Heart left ventricle (tissue), 16 donors: Measurements from ENCODE around the gene SREBF2. TPM values are rescaled to one million over a fixed set of nuclear protein-coding genes. Genes with fewer than 3 reads are reported as not detected.
A peak's percentile ranks its signal among the peaks of the same experiment; 100 is the strongest.

Experiments used
- ATAC-seq, 4 donors: fragments of 200-7000 bp; cut with Tn5 transposase; one replicate each; pipeline ENCODE4 v1.9.1; 2020 to 2022; ENCODE audit warnings: moderate library complexity in 4 of 4, mild to moderate bottlenecking in 3 of 4, moderate number of reproducible peaks in 1 of 4
- DNase-seq, 5 donors: peaks; one replicate each; pipeline ENCODE4 v3.0.0-alpha.2; 2020
- H3K27ac ChIP-seq, 12 donors: fragments of 200-600 bp; sonication (generic) in 4 of 12; one replicate each; pipeline versions ENCODE4 v1.5.0 to v1.8.0; 2016 to 2022; ENCODE audit warnings: mild to moderate bottlenecking in 2 of 12
- H3K27me3 ChIP-seq, 9 donors: fragments of 200-600 bp; sonication (generic) in 2 of 9; one replicate each; pipeline versions ENCODE4 v1.5.1 to v1.8.0; 2016 to 2022; ENCODE audit warnings: mild to moderate bottlenecking in 3 of 9
- H3K36me3 ChIP-seq, 9 donors: fragments of 200-600 bp; sonication (generic) in 2 of 9; one replicate each; pipeline versions ENCODE4 v1.5.0 to v1.8.0; 2018 to 2022; ENCODE audit warnings: mild to moderate bottlenecking in 2 of 9
- H3K4me1 ChIP-seq, 12 donors: fragments of 200-600 bp; sonication (generic) in 4 of 12; one replicate each; pipeline versions ENCODE4 v1.5.0 to v1.8.0; 2016 to 2022; ENCODE audit warnings: mild to moderate bottlenecking in 3 of 12
- H3K4me3 ChIP-seq, 12 donors: fragments of 200-600 bp; sonication (generic) in 4 of 12; one replicate each; pipeline versions ENCODE4 v1.5.0 to v1.8.0; 2017 to 2022; ENCODE audit warnings: mild to moderate bottlenecking in 9 of 12, moderate library complexity in 4 of 12
- H3K9me3 ChIP-seq, 12 donors: fragments of 200-600 bp; sonication (generic) in 4 of 12; one replicate each; pipeline versions ENCODE4 v1.5.0 to v1.8.0; 2016 to 2022; ENCODE audit warnings: mild to moderate bottlenecking in 1 of 12
- POLR2A ChIP-seq, 2 donors: fragments of 450-650 bp; IDR thresholded peaks; one replicate each; pipeline ENCODE4 v1.6.1; 2017; ENCODE audit warnings: antibody characterized with exemption in 2 of 2, mild to moderate bottlenecking in 2 of 2, moderate library complexity in 2 of 2
- WGBS, 4 donors: extraction: QIAGEN DNeasy Blood & Tissue Kit in 2 of 4; methylation state at CpG; one replicate each; pipeline versions ENCODE4 v1.1.5 to v1.1.7; 2013 to 2018; 5-methylcytosine and 5-hydroxymethylcytosine counted together
- intact Hi-C, 10 donors: fragments of 100-400 bp; cut with DNase I; formaldehyde crosslinking; loops; one replicate each; pipeline versions ENCODE4 v1.11.1 to v1.14.2; 2022
- polyA plus RNA-seq, 2 donors: library from polyadenylated mRNA; stranded (reverse); fragments of 200-250 nt; gene quantifications; one replicate each; pipeline ENCODE4 v1.2.3, GENCODE V29; 2013
- total RNA-seq, 9 donors: library from RNA; depleted of rRNA in 2 of 9; stranded (reverse); fragments of >200 nt in 2 of 9; fragmentation: NEBNext Ultra II Directional in 3 of 9; extraction: Animal tissue kit (Norgen Biotek cat#: 25700) in 3 of 9; gene quantifications; one replicate each; pipeline versions ENCODE4 v1.1.0 to v1.2.4, GENCODE V29; 2016 to 2023
- TF ChIP-seq, protein P1 (sequence below), 12 donors: fragments of 200-600 bp; sonication (generic) in 4 of 12; IDR thresholded peaks; one replicate each; pipeline versions ENCODE4 v1.5.0 to v1.8.0; 2018 to 2022; ENCODE audit warnings: antibody characterized with exemption in 12 of 12, mild to moderate bottlenecking in 5 of 12
- donor health status: ischemic (EF 13 %, LVEDD 7.1; RV severe dilation, severe dysfunction).
- donor health status: healthy with polysubstance abuse.
- donor health status: DM: no; HTN: yes; CAD: no.
- donor health status: DM: no; HTN: no; CAD: no.
- donor health status: ischemic (EF 25% LVEDD 6.9; RV normal size, moderate dysfunction).
- donor health status: ischemic (EF 25% LVEDD 5.7; RV mildly dilated, moderate dysfunction).
- donor health status: healthy.
- donor health status: DM: yes; HTN: yes; CAD: no.
- donor health status: ischemic (EF 35%, LVEDD 5.7; RV mildly dilated, moderate dysfunction).
- donor health status: nonischemic (EF 11% LVEDD 7.7; RV severe dilation, severe dysfunction).
- donor health status: DM: yes; HTN: yes; CAD: no.
- donor health status: PGD.
- donor health status: ischemic (EF 29% LVEDD 5.4; RV normal size, mild dysfunction).
- donor health status: nonischemic (EF 23%, LVEDD 6.1; RV moderate dilation, normal function).

The SREBF2 gene
- total and polyA plus RNA-seq, 11 donors: 39.4 to 115 (median 73.0) TPM

DNA sequence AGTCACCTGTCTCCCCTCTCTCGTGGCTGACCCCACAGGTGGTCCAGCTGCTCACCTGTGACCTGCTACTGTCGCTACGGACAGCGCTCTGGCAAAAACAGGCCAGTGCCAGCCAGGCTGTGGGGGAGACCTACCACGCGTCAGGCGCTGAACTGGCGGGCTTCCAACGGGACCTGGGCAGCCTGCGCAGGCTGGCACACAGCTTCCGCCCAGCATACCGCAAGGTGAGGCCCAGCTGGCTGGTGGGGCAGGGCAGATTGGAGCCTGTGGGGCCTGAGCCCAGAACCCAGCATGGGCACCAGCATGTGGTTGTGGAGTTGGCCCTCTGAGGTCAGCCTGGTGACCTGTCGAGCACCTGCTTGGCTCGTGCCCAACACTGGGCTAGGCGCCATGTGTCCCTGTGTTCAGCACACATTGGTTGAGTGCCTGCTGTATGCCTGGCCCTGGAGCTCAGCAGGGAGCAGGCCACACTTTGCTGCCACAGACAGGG lies 70.1 kb downstream of the SREBF2 start:
- peaks cover 0 to 92% (median 79%) of the 10 kb centered on the region in 9 donors for H3K36me3 ChIP-seq
- peak overlapping the region; percentile 38 to 83 (median 65) for H3K27ac ChIP-seq
- 10 to 59% (median 55%) methylated on average over 2 to 15 of the region's 15 CpGs for WGBS, 4 donors
- H3K9me3 ChIP-seq: no peaks in the 10 kb centered on the region
- peaks cover 0 to 43% (median 14%) of the 10 kb centered on the region in 12 donors for H3K4me1 ChIP-seq
- H3K27me3 ChIP-seq: no peaks in the 10 kb centered on the region
- H3K4me3 ChIP-seq: no peak overlapping the region
- DNase-seq (peak; percentile 71 to 88 (median 85)), ATAC-seq (peak; percentile 55 to 78 (median 70))
- intact Hi-C loops: loop anchor here in 1 of 10 donors (5.0 kb wide), 1 partner anchor 71 kb away; the partner anchor contains the start of gene SREBF2
- TF ChIP-seq, protein P1, sequence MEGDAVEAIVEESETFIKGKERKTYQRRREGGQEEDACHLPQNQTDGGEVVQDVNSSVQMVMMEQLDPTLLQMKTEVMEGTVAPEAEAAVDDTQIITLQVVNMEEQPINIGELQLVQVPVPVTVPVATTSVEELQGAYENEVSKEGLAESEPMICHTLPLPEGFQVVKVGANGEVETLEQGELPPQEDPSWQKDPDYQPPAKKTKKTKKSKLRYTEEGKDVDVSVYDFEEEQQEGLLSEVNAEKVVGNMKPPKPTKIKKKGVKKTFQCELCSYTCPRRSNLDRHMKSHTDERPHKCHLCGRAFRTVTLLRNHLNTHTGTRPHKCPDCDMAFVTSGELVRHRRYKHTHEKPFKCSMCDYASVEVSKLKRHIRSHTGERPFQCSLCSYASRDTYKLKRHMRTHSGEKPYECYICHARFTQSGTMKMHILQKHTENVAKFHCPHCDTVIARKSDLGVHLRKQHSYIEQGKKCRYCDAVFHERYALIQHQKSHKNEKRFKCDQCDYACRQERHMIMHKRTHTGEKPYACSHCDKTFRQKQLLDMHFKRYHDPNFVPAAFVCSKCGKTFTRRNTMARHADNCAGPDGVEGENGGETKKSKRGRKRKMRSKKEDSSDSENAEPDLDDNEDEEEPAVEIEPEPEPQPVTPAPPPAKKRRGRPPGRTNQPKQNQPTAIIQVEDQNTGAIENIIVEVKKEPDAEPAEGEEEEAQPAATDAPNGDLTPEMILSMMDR (IDR thresholded peaks at IDR 0.05): no peak
- no peak for TF ChIP-seq POLR2A (IDR thresholded peaks at IDR 0.05)

DNA sequence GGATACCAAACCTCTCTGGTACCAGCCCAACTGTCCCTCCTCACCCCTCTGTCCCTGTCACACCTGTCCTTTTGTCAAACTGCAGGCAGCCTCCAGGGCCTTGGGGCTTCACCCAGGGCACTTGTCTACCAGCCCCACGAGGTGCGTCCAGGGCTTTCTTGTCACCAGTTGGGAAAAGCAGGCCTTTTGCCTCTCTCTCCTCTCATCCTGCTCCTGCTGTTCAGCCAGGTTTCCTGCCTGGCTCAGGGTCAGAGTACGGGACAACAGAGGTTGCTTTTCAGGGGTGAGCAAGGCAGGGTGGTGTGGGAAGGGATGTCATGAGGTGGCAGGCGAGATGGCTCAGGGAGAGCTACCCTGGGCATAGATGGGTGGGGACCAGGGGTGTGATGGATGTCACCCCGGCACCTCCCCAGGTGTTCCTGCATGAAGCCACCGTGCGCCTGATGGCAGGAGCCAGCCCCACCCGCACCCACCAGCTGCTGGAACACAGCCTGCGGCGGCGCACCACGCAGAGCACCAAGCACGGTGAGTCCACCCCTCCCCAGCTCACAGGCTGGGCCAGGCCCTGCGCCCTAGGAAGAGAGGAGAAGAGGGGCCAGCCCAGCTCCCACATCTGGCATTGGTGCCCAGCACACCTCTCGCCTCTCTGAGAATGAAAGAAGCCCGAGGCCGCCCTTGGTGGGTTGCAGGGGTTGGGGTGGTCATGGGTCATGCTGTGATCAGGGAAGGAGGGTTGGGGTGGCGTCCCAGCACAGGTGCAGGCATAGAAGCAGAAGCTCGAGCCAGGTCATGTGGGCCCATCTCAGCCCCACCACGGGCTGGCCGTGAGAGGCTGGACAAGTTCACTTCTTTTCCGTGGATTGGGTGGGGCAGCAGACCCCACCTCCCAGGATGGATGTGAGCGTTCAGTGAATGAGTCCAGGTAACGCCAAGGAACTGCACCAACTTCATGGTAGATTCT lies 71.8 kb downstream of the SREBF2 start:
- WGBS, 4 donors: 88 to 94% (median 92%) methylated on average over 16 to 24 of the region's 24 CpGs
- Histone ChIP-seq H3K27me3 (peaks cover 0 to 3% (median 0%) of the 10 kb centered on the region in 9 donors), H3K36me3 (peaks cover 0 to 75% (median 62%) of the 10 kb centered on the region in 9 donors), H3K27ac (peak overlapping the region in 1 of 12 donors; percentile 74), H3K4me1 (peaks cover 0 to 43% (median 14%) of the 10 kb centered on the region in 12 donors), H3K9me3 (no peaks in the 10 kb centered on the region), H3K4me3 (no peak overlapping the region)
- ATAC-seq (no peak), DNase-seq (no peak)
- TF ChIP-seq, protein P1 (IDR thresholded peaks at IDR 0.05): no peak
- TF ChIP-seq POLR2A (IDR thresholded peaks at IDR 0.05): no peak
- intact Hi-C loops: loop anchor here in 1 of 10 donors (5.0 kb wide), 1 partner anchor 72 kb away; the partner anchor contains the start of gene SREBF2

DNA sequence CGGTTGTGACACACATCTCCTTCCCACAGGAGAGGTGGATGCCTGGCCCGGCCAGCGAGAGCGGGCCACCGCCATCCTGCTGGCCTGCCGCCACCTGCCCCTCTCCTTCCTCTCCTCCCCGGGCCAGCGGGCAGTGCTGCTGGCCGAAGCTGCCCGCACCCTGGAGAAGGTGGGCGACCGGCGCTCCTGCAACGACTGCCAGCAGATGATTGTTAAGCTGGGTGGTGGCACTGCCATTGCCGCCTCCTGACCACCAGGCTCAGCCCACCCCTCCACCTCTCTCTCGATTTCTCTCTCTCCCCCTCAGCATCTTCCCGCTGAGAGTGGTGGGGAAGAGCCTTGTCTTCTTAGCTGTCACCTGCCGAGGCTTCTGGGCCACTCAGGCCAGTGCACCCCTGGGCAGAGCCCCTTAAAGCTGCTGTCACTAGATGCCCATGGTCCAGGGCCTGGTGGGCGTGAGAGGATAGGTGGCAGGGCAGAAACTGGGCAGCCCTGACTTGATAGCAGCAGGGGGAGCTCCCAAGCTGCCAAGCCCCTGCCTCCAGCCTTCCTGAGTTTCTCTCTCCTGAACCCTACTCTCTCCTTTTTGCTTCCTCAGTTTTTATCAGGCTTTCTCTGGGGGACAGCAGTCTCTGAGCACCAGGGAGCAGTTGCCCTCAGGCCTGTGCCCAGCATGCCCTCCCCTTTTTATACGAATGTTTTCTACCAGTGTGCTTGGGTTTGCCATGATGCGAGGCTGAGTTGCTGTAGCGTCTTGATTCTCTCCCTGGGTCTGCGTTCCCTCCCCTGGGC lies 72.7 kb downstream of the SREBF2 start:
- no peak for DNase-seq
- H3K9me3 ChIP-seq: no peaks in the 10 kb centered on the region
- H3K36me3 ChIP-seq: peaks cover 0 to 66% (median 53%) of the 10 kb centered on the region in 9 donors
- no peak for ATAC-seq
- H3K27me3 ChIP-seq: peaks cover 0 to 12% (median under 1%) of the 10 kb centered on the region in 9 donors
- TF ChIP-seq POLR2A (IDR thresholded peaks at IDR 0.05): no peak
- TF ChIP-seq, protein P1 (IDR thresholded peaks at IDR 0.05): no peak
- no peak overlapping the region for H3K27ac ChIP-seq
- H3K4me1 ChIP-seq: peaks cover 0 to 43% (median 16%) of the 10 kb centered on the region in 12 donors
- intact Hi-C loops: no loop called here
- no peak overlapping the region for H3K4me3 ChIP-seq
- 88 to 93% (median 91%) methylated on average over 23 of the region's 23 CpGs for WGBS, 4 donors
